ENCODE results near the gene ARMC9.

The ARMC9 gene

DNA sequence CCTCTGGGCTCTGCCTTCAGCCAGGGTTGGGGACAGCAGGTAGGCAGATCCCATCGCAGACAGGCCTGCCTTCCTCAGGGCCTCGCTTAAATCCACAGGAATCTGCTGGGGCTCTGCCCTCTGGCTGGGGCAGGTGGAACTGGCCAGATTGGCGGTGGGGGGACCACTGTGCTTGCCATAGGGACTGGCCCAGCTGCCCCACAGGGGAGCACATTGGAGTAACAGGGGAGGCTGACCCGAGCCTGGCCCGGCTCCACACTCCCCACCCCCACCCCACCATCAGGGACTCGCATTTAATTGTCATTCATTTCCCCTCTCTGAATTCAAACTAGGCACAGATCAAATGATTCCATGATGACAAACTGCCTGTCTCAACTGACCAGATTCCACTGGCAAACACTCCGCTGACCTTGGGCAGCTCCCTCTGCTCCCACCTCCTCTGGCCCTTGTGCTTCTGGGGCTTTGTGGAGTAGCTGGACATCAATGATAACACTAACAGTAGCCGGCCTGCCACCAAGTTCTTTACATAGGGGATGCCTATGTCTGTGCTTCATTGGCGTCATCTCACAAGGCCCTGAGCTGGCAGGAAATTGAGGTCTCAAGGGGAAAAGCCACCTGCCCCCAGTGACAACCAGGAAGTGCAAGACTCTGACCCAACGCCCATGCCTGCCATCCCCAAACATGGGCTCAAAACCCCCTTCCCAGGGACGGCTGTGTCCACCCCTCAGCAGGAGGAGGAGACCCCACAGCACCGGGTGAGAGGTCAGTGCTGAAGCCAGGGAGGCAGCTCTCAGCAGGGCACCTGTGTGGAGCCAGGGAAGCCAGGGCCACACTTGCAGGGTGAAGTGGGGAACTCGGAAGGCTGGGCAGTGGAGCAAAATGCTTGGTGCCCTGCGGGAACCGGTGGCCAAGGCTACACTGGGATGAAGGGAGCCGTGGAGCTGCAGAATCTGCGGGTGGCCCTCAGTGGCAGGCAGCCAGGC lies 195.0 kb downstream of the ARMC9 start:
- TF ChIP-seq CTCF (IDR thresholded peaks at IDR 0.05), result no peak

DNA sequence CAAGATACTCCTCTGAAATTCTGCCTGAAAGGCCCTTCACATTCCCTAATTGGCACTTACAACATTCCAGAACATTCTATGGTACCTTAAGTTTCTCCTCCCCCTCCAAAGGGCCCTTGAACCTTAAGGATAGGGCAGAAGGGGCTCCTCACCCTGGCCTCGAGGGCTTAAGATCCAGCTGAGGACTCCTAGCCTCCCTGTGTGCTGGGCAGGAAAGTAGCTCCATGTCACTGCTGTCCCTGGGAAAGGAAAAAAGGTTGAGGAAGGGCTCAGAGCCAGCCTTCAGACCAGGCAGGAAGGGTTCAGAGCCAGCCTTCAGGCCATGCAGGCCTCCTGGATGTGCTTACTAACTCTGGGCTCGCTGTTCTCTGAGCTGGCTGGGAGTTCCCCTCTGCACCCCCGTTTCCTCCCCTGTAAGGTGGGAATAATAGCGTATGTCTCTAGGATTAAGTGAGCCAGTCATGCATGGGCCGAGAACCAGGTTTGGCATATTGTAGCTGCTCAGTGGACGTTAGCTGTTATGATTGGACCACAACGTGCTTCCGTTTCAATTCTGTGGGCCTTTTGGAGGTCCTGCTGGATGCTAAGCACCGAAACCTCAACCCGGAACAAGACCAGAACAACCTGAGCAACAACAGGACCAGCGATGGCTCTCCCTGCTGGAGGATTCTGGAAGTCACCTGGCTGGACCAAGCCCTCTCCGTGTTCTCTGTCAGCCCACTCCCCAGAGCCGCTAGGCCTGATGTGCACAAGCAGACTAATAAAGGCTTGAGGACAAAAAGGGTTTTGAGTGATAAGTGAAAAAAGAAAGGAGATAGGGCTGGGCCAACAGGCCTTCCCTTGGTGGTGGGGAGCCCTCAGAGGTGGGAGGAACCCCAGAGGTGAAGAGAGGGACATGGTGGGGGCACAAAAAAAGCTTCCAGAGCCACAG lies 196.0 kb downstream of the ARMC9 start:
- no peak; the same call in 1 of the 2 replicates for TF ChIP-seq CTCF (IDR thresholded peaks at IDR 0.05)

DNA sequence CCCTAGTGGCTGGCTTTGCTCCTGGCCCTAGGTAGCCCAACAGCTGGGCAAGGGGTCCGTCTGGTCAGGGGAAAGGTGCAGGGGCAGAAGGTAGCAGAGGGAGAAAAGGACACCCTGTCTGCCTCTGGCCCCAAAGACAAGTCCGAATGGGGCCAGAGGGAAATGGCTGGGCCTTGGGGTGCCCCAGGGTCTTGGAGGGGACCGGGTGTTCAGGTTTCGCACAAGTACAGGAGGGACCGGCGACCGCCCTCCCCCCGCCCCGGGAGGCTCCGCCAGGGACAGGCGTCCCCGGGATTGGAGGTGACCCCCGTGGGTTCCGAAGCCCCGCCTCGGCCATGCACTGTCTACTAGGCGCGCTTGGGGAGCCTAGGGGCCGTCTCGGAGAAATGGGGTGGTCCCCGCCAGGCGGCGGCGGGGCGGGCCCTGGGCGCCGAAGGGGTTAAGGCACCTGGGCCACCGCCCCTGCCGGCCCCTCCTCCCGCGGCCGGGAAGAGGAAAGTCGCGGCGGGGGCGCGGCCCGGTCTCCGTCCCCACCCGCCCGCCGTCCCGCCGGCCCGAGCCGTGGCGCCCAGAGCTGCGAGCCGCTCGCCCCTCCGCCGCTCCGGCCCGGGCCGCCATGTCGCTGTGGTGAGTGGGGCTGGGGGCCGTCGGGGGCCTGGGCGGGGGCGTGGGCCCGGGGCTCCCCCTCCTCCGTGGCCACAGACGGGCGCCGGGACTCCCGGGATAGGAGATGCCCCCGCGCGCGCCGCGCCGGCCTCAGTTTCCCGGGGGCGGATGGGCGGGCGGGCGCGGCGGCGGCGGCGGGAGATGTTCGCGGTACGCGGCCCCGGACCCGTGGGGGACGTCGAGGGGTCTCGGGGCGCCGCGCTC lies 197.0 kb downstream of the ARMC9 start, which contains the start of gene B3GNT7:
TSS of gene B3GNT7 (plus strand) at position 523 of the 870 bp plus-strand sequence. CDS start at position 617, 94 bp downstream.
- no peak for TF ChIP-seq CTCF (IDR thresholded peaks at IDR 0.05)

GRCh38 chr2:231396058-231396821 lies 197.8 kb downstream of the ARMC9 start:
- no peak for TF ChIP-seq CTCF (IDR thresholded peaks at IDR 0.05)

DNA sequence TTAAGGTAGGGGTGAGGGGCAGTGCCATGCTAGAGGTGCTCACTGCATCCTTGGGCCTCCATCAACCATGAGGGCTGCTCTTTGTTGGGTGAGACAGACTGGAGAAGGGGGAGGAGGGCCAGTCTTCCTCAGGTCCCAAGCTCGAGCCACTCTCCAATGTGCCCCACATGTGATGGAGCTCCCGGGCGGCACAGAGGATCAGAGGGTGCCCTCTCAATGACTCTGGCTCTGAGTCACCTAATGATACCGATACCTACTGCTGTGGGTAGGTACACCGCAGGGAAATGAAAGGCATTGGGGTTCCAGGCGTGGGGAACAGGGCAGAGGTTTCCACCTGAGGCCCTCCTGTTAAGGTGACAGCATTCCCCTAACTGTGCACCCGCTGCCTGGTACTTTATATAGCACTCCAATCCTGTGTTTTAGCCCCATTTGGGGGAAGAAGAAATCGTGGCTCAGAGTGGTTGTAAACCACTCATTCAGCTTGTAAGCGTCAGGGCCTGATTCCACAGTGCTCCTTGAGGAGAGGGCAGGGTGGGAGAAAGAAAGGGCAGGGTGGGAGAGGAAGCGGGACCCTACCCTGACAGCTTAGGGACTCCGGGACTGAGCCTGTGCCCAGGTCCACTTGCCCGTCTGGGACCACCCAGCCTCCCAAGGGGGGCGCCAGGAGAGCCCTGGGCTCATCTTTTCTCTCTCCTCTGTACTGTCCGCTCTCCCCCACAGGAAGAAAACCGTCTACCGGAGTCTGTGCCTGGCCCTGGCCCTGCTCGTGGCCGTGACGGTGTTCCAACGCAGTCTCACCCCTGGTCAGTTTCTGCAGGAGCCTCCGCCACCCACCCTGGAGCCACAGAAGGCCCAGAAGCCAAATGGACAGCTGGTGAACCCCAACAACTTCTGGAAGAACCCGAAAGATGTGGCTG lies 198.8 kb downstream of the ARMC9 start:
- no peak for TF ChIP-seq CTCF (IDR thresholded peaks at IDR 0.05)

- no peak for TF ChIP-seq CTCF (IDR thresholded peaks at IDR 0.05)
Observed at GRCh38 chr2:231397928-231398294, 199.5 kb downstream of the ARMC9 start.
